Mesothelial cell of epicardium (in vitro differentiated cells): Measurements from ENCODE around the gene PAN2. TPM values are rescaled to one million over a fixed set of nuclear protein-coding genes. Genes with fewer than 3 reads are reported as not detected.
"Not testable (repeated sequence)": the region's sequence is repeated elsewhere in the genome, so short reads cannot be mapped to it uniquely, and the experiment has no call there.

Experiments
- DNase-seq, 2 experiments: peaks; one replicate each; pipeline ENCODE4 v3.0.0; 2021; ENCODE audit warnings: low spot score in 2 of 2; ENCODE audit not compliant: unreplicated experiment in 2 of 2
- H3K27ac Mint-ChIP-seq: 2 replicates; pipeline ENCODE4 v1.8.0; 2021; ENCODE audit warnings: mixed read lengths
- H3K27me3 Mint-ChIP-seq: 2 replicates; pipeline ENCODE4 v1.8.0; 2021; ENCODE audit warnings: low read depth, mixed read lengths
- H3K36me3 Mint-ChIP-seq: 2 replicates; pipeline ENCODE4 v1.8.0; 2021; ENCODE audit warnings: mixed read lengths
- H3K4me1 Mint-ChIP-seq: 2 replicates; pipeline ENCODE4 v1.8.0; 2021; ENCODE audit warnings: mixed read lengths
- H3K4me3 Mint-ChIP-seq: 2 replicates; pipeline ENCODE4 v1.8.0; 2021; ENCODE audit warnings: mild to moderate bottlenecking, moderate library complexity, mixed read lengths
- H3K9me3 Mint-ChIP-seq: 2 replicates; pipeline ENCODE4 v1.8.0; 2021; ENCODE audit warnings: mixed read lengths
- CTCF ChIP-seq: fragments of 200-600 bp; sonication (generic); IDR thresholded peaks from one replicate; pipeline ENCODE4 v1.5.0; 2021; ENCODE audit warnings: antibody characterized with exemption; ENCODE audit not compliant: unreplicated experiment
- total RNA-seq: library from RNA; stranded (reverse); gene quantifications from 3 replicates; pipeline ENCODE4 v1.2.1, GENCODE V29; 2021

The PAN2 gene
- total RNA-seq, 1 donor from 2014 or later, result 66.4 TPM

- no peaks in the 10 kb centered on the region for H3K9me3 Mint-ChIP-seq
- H3K27ac Mint-ChIP-seq, result peak within 1 kb of the TSS; percentile 99
- DNase-seq, result peak; percentile 95 to 98
- H3K4me3 Mint-ChIP-seq, result peak within 1 kb of the TSS; percentile 93
- no peak for TF ChIP-seq CTCF
- H3K4me1 Mint-ChIP-seq, result peaks cover 13% of the 10 kb centered on the region
- H3K27me3 Mint-ChIP-seq, result peaks cover 9% of the 10 kb centered on the region
- peaks cover 6% of the 10 kb centered on the region for H3K36me3 Mint-ChIP-seq
These were observed 26.3 kb upstream of the PAN2 start, which contains the start of gene STAT2 for GRCh38 chr12:56359851-56360767. Gene STAT2 (minus strand): TSS chr12:56360107. CDS start chr12:56356571, 3,536 bp downstream.

- H3K27ac Mint-ChIP-seq, result peak overlapping the region; percentile 99
- no peak for DNase-seq
- peaks cover 6% of the 10 kb centered on the region for H3K36me3 Mint-ChIP-seq
- peaks cover 13% of the 10 kb centered on the region for H3K4me1 Mint-ChIP-seq
- TF ChIP-seq CTCF, result no peak
- H3K4me3 Mint-ChIP-seq, result peak overlapping the region; percentile 93
- no peaks in the 10 kb centered on the region for H3K9me3 Mint-ChIP-seq
- peaks cover 4% of the 10 kb centered on the region for H3K27me3 Mint-ChIP-seq
These were observed 25.2 kb upstream of the PAN2 start for GRCh38 chr12:56358836-56359532.

GRCh38 chr12:56351325-56351724 lies 17.5 kb upstream of the PAN2 start:
- no peak overlapping the region for H3K27ac Mint-ChIP-seq
- H3K4me3 Mint-ChIP-seq, result no peak overlapping the region
- H3K27me3 Mint-ChIP-seq, result no peaks in the 10 kb centered on the region
- H3K4me1 Mint-ChIP-seq, result no peaks in the 10 kb centered on the region
- no peak for TF ChIP-seq CTCF
- no peaks in the 10 kb centered on the region for H3K9me3 Mint-ChIP-seq
- DNase-seq, result no peak
- H3K36me3 Mint-ChIP-seq, result peaks cover 34% of the 10 kb centered on the region

- Mint-ChIP-seq H3K4me3 (no peak overlapping the region), H3K9me3 (no peaks in the 10 kb centered on the region), H3K36me3 (peaks cover 36% of the 10 kb centered on the region), H3K27me3 (no peaks in the 10 kb centered on the region), H3K27ac (no peak overlapping the region), H3K4me1 (no peaks in the 10 kb centered on the region)
- no peak for DNase-seq
- TF ChIP-seq CTCF, result no peak
These were observed 16.9 kb upstream of the PAN2 start for GRCh38 chr12:56350662-56351061.

- no peak for TF ChIP-seq CTCF
- Mint-ChIP-seq H3K4me1 (no peaks in the 10 kb centered on the region), H3K36me3 (peaks cover 43% of the 10 kb centered on the region), H3K9me3 (no peaks in the 10 kb centered on the region), H3K27ac (no peak overlapping the region), H3K4me3 (no peak overlapping the region), H3K27me3 (no peaks in the 10 kb centered on the region)
- DNase-seq, result no peak
These were observed 15.0 kb upstream of the PAN2 start for GRCh38 chr12:56348776-56349175.

GRCh38 chr12:56347255-56347654 lies 13.5 kb upstream of the PAN2 start:
- not testable (repeated sequence) for H3K27me3 Mint-ChIP-seq, H3K4me1 Mint-ChIP-seq

More at GRCh38 chr12:56347255-56347654, 13.5 kb upstream of the PAN2 start:
- not testable (repeated sequence) for H3K4me3 Mint-ChIP-seq, DNase-seq, H3K27ac Mint-ChIP-seq, H3K9me3 Mint-ChIP-seq
- peaks cover 52% of the 10 kb centered on the region for H3K36me3 Mint-ChIP-seq
